HepG2 (cell line): ENCODE results near the gene FXYD5. TPM values are rescaled to one million over a fixed set of nuclear protein-coding genes. Genes with fewer than 3 reads are reported as not detected.

Source experiments
- PLRG1 ChIP-seq: fragments of 450-650 bp; conservative IDR thresholded peaks from 2 replicates; pipeline ENCODE4 v1.6.1; 2016
- SNAPC2 ChIP-seq: sonication (generic); formaldehyde crosslinking; IDR thresholded peaks from 2 replicates; pipeline ENCODE4 v1.8.1; 2022; ENCODE audit warnings: mild to moderate bottlenecking, missing genetic modification reagents
- ZBTB3 ChIP-seq: sonication (generic); formaldehyde crosslinking; IDR thresholded peaks from 2 replicates; pipeline ENCODE4 v1.4.0; 2020; ENCODE audit warnings: low read depth, mild to moderate bottlenecking, moderate library complexity, missing genetic modification reagents, borderline replicate concordance
- ZFX ChIP-seq: sonication (generic); formaldehyde crosslinking; IDR thresholded peaks from 2 replicates; pipeline ENCODE4 v1.4.0; 2020; ENCODE audit warnings: mild to moderate bottlenecking, low read depth, missing genetic modification reagents, moderate library complexity
- ZIK1 ChIP-seq: sonication (generic); formaldehyde crosslinking; IDR thresholded peaks from 2 replicates; pipeline ENCODE4 v1.5.0; 2020; ENCODE audit warnings: mild to moderate bottlenecking, low read depth, missing genetic modification reagents, borderline replicate concordance
- ZKSCAN5 ChIP-seq: sonication (generic); formaldehyde crosslinking; IDR thresholded peaks from 2 replicates; pipeline ENCODE4 v1.5.1; 2020; ENCODE audit warnings: mild to moderate bottlenecking, missing genetic modification reagents
- ZNF264 ChIP-seq: sonication (generic); formaldehyde crosslinking; IDR thresholded peaks from 2 replicates; pipeline ENCODE4 v1.4.0; 2020; ENCODE audit warnings: missing genetic modification reagents
- ZNF34 ChIP-seq: sonication (generic); formaldehyde crosslinking; IDR thresholded peaks from 2 replicates; pipeline ENCODE4 v1.4.0; 2020; ENCODE audit warnings: mild to moderate bottlenecking, missing genetic modification reagents, borderline replicate concordance
- ZNF530 ChIP-seq: sonication (generic); formaldehyde crosslinking; IDR thresholded peaks from 2 replicates; pipeline ENCODE4 v1.5.0; 2020; ENCODE audit warnings: low read depth, mild to moderate bottlenecking, missing genetic modification reagents
- ZNF552 ChIP-seq: sonication (generic); formaldehyde crosslinking; IDR thresholded peaks from 2 replicates; pipeline ENCODE4 v1.9.0; 2022; ENCODE audit warnings: missing genetic modification reagents, mild to moderate bottlenecking, borderline replicate concordance
- ZNF775 ChIP-seq: sonication (generic); formaldehyde crosslinking; IDR thresholded peaks from 2 replicates; pipeline ENCODE4 v1.4.0; 2020; ENCODE audit warnings: missing genetic modification reagents, mild to moderate bottlenecking, moderate library complexity, borderline replicate concordance
- ZNF839 ChIP-seq: sonication (generic); formaldehyde crosslinking; IDR thresholded peaks from 2 replicates; pipeline ENCODE4 v1.4.0; 2020; ENCODE audit warnings: missing genetic modification reagents, mild to moderate bottlenecking, borderline replicate concordance
- ZNF850 ChIP-seq: sonication (generic); formaldehyde crosslinking; conservative IDR thresholded peaks from 2 replicates; pipeline ENCODE4 v1.9.0; 2021; ENCODE audit warnings: mild to moderate bottlenecking, missing genetic modification reagents
- polyA plus RNA-seq, 8 experiments: library from polyadenylated mRNA; depleted of rRNA in 3 of 8; stranded (reverse) in 7 of 8; unstranded in 1 of 8; fragments of >200 nt; fragmentation: Illumina TruSeq in 4 of 8; extraction: Trizol in 4 of 8; gene quantifications; 2 replicates each; pipeline versions ENCODE4 v1.2.1 to v1.2.3, GENCODE V29; 2011 to 2016; ENCODE audit warnings: low read depth in 4 of 8, missing spikeins in 1 of 8, mixed read lengths in 1 of 8; ENCODE audit not compliant: insufficient read depth in 1 of 8
- total RNA-seq, 5 experiments: library from RNA; depleted of rRNA; stranded (reverse); fragments of >200 nt; fragmentation: Illumina TruSeq; extraction: Trizol; gene quantifications; 2 replicates each; pipeline ENCODE4 v1.2.3, GENCODE V29; 2016; ENCODE audit warnings: low read depth in 1 of 5
- TF ChIP-seq, protein P1 (sequence below): IDR thresholded peaks from 2 replicates; pipeline ENCODE4 v1.6.1; 2016
- TF ChIP-seq, protein P2 (sequence below): sonication (generic); formaldehyde crosslinking; IDR thresholded peaks from 2 replicates; pipeline ENCODE4 v1.4.0; 2020; ENCODE audit warnings: mild to moderate bottlenecking, missing genetic modification reagents
- TF ChIP-seq, protein P3 (sequence below): sonication (generic); formaldehyde crosslinking; conservative IDR thresholded peaks from 2 replicates; pipeline ENCODE4 v1.4.0; 2020; ENCODE audit warnings: missing genetic modification reagents
- TF ChIP-seq, protein P4 (sequence below): sonication (generic); formaldehyde crosslinking; IDR thresholded peaks from 2 replicates; pipeline ENCODE4 v1.8.1; 2023; ENCODE audit warnings: missing genetic modification reagents, inconsistent platforms, borderline replicate concordance
- TF ChIP-seq, protein P5 (sequence below): IDR thresholded peaks from 2 replicates; pipeline ENCODE4 v1.6.1; 2016; ENCODE audit warnings: mild to moderate bottlenecking, missing biosample characterization, missing genetic modification reagents

The FXYD5 gene
- total and polyA plus RNA-seq, 2 of the 13 experiments (the other 11 are each of a cell fraction or from before 2014, with no cell fraction given): 0.65 TPM; not detected in 1

DNA sequence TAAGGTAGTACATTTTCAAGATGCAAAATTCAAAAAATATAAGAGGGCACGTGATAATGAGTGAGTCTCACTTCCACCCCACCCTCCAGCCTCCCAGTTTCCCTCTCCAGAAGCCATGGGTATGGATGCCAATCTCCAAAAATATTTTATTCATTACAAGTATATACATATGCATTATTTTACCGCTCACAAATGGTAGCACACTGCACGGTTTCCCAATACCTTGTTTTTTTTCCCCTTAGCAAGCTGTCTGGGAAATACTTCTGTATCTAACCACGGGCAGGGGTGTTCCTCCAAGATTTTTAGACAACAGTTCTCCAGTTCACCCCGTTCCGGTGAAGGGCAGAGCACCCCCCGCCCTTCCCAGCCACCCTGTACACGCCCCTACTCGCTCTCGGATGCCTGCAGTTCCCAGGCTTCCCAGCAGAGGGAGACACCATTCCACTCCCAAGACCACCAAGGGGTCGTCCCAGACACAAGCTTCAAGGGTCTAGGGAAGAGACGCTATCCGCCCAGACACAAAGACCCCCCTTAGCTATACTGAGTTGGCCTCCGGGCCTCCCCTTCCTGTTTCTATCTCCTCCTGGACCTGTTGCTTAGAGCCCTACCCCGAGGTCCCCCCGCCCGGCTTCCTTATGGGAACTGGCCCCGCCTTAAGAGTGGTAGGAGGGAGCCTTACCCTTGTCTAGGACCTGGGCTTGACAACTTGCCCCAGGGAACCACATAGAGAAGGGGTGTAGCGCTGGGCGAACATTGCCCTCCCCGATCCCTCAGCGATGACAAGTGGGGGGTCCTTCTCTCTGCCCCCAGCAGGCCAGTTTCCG lies 40.0 kb upstream of the FXYD5 start (continued):
- TF ChIP-seq ZFX (CRISPR knock-in tag): peak; percentile 21; the same call in 1 of the 2 replicates
- TF ChIP-seq, protein P1, sequence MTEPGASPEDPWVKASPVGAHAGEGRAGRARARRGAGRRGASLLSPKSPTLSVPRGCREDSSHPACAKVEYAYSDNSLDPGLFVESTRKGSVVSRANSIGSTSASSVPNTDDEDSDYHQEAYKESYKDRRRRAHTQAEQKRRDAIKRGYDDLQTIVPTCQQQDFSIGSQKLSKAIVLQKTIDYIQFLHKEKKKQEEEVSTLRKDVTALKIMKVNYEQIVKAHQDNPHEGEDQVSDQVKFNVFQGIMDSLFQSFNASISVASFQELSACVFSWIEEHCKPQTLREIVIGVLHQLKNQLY (CRISPR knock-in tag): no peak
- no peak for TF ChIP-seq ZKSCAN5 (CRISPR knock-in tag)
- TF ChIP-seq ZIK1 (CRISPR knock-in tag): no peak
- TF ChIP-seq, protein P2, sequence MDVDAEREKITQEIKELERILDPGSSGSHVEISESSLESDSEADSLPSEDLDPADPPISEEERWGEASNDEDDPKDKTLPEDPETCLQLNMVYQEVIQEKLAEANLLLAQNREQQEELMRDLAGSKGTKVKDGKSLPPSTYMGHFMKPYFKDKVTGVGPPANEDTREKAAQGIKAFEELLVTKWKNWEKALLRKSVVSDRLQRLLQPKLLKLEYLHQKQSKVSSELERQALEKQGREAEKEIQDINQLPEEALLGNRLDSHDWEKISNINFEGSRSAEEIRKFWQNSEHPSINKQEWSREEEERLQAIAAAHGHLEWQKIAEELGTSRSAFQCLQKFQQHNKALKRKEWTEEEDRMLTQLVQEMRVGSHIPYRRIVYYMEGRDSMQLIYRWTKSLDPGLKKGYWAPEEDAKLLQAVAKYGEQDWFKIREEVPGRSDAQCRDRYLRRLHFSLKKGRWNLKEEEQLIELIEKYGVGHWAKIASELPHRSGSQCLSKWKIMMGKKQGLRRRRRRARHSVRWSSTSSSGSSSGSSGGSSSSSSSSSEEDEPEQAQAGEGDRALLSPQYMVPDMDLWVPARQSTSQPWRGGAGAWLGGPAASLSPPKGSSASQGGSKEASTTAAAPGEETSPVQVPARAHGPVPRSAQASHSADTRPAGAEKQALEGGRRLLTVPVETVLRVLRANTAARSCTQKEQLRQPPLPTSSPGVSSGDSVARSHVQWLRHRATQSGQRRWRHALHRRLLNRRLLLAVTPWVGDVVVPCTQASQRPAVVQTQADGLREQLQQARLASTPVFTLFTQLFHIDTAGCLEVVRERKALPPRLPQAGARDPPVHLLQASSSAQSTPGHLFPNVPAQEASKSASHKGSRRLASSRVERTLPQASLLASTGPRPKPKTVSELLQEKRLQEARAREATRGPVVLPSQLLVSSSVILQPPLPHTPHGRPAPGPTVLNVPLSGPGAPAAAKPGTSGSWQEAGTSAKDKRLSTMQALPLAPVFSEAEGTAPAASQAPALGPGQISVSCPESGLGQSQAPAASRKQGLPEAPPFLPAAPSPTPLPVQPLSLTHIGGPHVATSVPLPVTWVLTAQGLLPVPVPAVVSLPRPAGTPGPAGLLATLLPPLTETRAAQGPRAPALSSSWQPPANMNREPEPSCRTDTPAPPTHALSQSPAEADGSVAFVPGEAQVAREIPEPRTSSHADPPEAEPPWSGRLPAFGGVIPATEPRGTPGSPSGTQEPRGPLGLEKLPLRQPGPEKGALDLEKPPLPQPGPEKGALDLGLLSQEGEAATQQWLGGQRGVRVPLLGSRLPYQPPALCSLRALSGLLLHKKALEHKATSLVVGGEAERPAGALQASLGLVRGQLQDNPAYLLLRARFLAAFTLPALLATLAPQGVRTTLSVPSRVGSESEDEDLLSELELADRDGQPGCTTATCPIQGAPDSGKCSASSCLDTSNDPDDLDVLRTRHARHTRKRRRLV (CRISPR knock-in tag): 0 out of 2 replicates have a peak, but pooled peaks have one; percentile 54
- TF ChIP-seq ZNF552 (CRISPR knock-in tag): no peak
- TF ChIP-seq ZNF839 (CRISPR knock-in tag): no peak
- no peak for TF ChIP-seq ZNF775 (CRISPR knock-in tag)
- TF ChIP-seq ZNF530 (CRISPR knock-in tag): no peak
- TF ChIP-seq, protein P3, sequence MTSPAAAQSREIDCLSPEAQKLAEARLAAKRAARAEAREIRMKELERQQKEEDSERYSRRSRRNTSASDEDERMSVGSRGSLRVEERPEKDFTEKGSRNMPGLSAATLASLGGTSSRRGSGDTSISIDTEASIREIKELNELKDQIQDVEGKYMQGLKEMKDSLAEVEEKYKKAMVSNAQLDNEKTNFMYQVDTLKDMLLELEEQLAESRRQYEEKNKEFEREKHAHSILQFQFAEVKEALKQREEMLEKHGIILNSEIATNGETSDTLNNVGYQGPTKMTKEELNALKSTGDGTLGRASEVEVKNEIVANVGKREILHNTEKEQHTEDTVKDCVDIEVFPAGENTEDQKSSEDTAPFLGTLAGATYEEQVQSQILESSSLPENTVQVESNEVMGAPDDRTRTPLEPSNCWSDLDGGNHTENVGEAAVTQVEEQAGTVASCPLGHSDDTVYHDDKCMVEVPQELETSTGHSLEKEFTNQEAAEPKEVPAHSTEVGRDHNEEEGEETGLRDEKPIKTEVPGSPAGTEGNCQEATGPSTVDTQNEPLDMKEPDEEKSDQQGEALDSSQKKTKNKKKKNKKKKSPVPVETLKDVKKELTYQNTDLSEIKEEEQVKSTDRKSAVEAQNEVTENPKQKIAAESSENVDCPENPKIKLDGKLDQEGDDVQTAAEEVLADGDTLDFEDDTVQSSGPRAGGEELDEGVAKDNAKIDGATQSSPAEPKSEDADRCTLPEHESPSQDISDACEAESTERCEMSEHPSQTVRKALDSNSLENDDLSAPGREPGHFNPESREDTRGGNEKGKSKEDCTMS: no peak
- TF ChIP-seq, protein P4, sequence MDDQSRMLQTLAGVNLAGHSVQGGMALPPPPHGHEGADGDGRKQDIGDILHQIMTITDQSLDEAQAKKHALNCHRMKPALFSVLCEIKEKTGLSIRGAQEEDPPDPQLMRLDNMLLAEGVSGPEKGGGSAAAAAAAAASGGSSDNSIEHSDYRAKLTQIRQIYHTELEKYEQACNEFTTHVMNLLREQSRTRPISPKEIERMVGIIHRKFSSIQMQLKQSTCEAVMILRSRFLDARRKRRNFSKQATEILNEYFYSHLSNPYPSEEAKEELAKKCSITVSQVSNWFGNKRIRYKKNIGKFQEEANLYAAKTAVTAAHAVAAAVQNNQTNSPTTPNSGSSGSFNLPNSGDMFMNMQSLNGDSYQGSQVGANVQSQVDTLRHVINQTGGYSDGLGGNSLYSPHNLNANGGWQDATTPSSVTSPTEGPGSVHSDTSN: no peak
- no peak for TF ChIP-seq PLRG1
- no peak for TF ChIP-seq SNAPC2
- TF ChIP-seq, protein P5, sequence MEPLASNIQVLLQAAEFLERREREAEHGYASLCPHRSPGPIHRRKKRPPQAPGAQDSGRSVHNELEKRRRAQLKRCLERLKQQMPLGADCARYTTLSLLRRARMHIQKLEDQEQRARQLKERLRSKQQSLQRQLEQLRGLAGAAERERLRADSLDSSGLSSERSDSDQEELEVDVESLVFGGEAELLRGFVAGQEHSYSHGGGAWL (CRISPR knock-in tag): no peak
- no peak for TF ChIP-seq ZNF850
- no peak for TF ChIP-seq ZBTB3 (CRISPR knock-in tag)
- no peak for TF ChIP-seq ZNF34 (CRISPR knock-in tag)
- no peak for TF ChIP-seq ZNF264 (CRISPR knock-in tag)
